GM19324 (cell line): Measurements from ENCODE around the gene MLANA.

ENCODE experiments used
- ATAC-seq: cut with Tn5 transposase; IDR thresholded peaks from one replicate; pipeline ENCODE4 v1.9.1; 2021; ENCODE audit warnings: mild to moderate bottlenecking, moderate library complexity; ENCODE audit not compliant: unreplicated experiment, low FRiP score

Gene MLANA

GRCh38 chr9:5953743-5954707 is 63.3 kb downstream of the MLANA start:
- ATAC-seq, result no peak

GRCh38 chr9:5957166-5957565 is 66.5 kb downstream of the MLANA start:
- ATAC-seq, result no peak

DNA sequence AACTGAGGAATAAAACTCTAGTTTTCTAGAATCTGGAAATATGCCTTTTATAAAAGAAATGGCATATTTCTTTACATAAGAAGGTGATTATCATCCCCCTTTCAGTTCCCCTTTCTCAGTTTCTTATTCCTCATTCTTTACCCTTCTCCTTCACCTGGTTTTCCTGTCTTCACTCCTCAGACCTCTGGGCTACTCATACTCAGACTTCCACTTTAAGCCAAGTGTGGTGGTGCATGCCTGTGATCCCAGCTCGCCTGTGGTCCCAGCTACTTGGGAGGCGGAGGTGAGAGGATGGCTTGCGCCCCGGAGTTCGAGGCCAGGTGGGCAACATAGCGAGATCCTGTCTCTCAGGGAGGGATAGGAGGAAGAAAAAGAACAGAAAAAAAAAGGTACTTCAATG is 67.6 kb downstream of the MLANA start:
- no peak for ATAC-seq
